Measurements from ENCODE around the gene NFE2L3. TPM values are rescaled to one million over a fixed set of nuclear protein-coding genes. Genes with fewer than 3 reads are reported as not detected.

Gene NFE2L3
- total RNA-seq, 1 experiment from 2014 or later = 40.0 TPM

- H3K4me1 ChIP-seq (ENCODE audit: insufficient read depth, low read length) = peaks cover 74% of the 10 kb centered on the region
- H2AFZ ChIP-seq (ENCODE audit: low read length) = no peak overlapping the region
- DNase-seq = peak; percentile 93
- H3K36me3 ChIP-seq (ENCODE audit: low read depth, low read length) = no peaks in the 10 kb centered on the region
- peak overlapping the region; percentile 62; the same call in 1 of the 2 replicates for H3K4me3 ChIP-seq (ENCODE audit: low read length)
- intact Hi-C loops (cut with micrococcal nuclease) = loop anchor here (1.0 to 5.0 kb wide), 5 partner anchors 24 to 1011 kb away; partner anchors contain the start of gene HOXA9
- no peaks in the 10 kb centered on the region for H3K9me2 ChIP-seq (replicated peaks; ENCODE audit: low read length)
- H3K9me3 ChIP-seq (ENCODE audit: low read length) = no peaks in the 10 kb centered on the region
- peak overlapping the region; percentile 96 for H3K27ac ChIP-seq (ENCODE audit: low read length)
- peaks cover 5% of the 10 kb centered on the region for H3F3A ChIP-seq (ENCODE audit: low read length, unreplicated experiment)
- H3K4me2 ChIP-seq (ENCODE audit: low read length) = peak overlapping the region; percentile 96
- no peaks in the 10 kb centered on the region for H3K27me3 ChIP-seq (ENCODE audit: low read length)
- peak; percentile 48 for ATAC-seq
- H3K9ac ChIP-seq (ENCODE audit: low read length) = peak overlapping the region; percentile 80
- ChIA-PET POLR2A (ENCODE audit: unreplicated experiment) (interaction anchor here (0.5 to 1.0 kb wide), 6 partner anchors 24 to 1031 kb away, joined by 3 to 8 read pairs (median 4); partner anchors contain the start of gene CBX3), CTCF (interaction anchor here (0.7 to 1.5 kb wide), 2 partner anchors 66 to 1906 kb away, joined by 5 to 9 read pairs; no protein-coding TSS in a partner anchor)
- no TSS peak for BruUV-seq (replicated peaks)
- H3K79me2 ChIP-seq (ENCODE audit: low read length) = peaks cover 91% of the 10 kb centered on the region
- H4K20me1 ChIP-seq (ENCODE audit: low read length) = no peaks in the 10 kb centered on the region
- TF ChIP-seq EZH2 (IDR thresholded peaks at IDR 0.05; ENCODE audit: low read length, unreplicated experiment) (no peak), EZH2phosphoT487 (IDR thresholded peaks at IDR 0.05; ENCODE audit: borderline replicate concordance, low read length) (no peak)
- TF ChIP-seq, protein P1, sequence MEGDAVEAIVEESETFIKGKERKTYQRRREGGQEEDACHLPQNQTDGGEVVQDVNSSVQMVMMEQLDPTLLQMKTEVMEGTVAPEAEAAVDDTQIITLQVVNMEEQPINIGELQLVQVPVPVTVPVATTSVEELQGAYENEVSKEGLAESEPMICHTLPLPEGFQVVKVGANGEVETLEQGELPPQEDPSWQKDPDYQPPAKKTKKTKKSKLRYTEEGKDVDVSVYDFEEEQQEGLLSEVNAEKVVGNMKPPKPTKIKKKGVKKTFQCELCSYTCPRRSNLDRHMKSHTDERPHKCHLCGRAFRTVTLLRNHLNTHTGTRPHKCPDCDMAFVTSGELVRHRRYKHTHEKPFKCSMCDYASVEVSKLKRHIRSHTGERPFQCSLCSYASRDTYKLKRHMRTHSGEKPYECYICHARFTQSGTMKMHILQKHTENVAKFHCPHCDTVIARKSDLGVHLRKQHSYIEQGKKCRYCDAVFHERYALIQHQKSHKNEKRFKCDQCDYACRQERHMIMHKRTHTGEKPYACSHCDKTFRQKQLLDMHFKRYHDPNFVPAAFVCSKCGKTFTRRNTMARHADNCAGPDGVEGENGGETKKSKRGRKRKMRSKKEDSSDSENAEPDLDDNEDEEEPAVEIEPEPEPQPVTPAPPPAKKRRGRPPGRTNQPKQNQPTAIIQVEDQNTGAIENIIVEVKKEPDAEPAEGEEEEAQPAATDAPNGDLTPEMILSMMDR (conservative IDR thresholded peaks at IDR 0.05; ENCODE audit: low read depth, low read length) = no peak
Observed at GRCh38 chr7:26156451-26157420, 4.7 kb downstream of the NFE2L3 start.

GRCh38 chr7:26157520-26158105 is 5.6 kb downstream of the NFE2L3 start:
- Histone ChIP-seq H3K9me3 (ENCODE audit: low read length) (no peaks in the 10 kb centered on the region), H3K4me3 (ENCODE audit: low read length) (peak overlapping the region; percentile 62; the same call in 1 of the 2 replicates), H3K9me2 (replicated peaks; ENCODE audit: low read length) (no peaks in the 10 kb centered on the region), H3K27ac (ENCODE audit: low read length) (peak overlapping the region; percentile 96), H3K4me1 (ENCODE audit: insufficient read depth, low read length) (peaks cover 72% of the 10 kb centered on the region), H3K4me2 (ENCODE audit: low read length) (peak overlapping the region; percentile 96), H4K20me1 (ENCODE audit: low read length) (no peaks in the 10 kb centered on the region), H3K79me2 (ENCODE audit: low read length) (peaks cover 96% of the 10 kb centered on the region), H3F3A (ENCODE audit: low read length, unreplicated experiment) (peaks cover 5% of the 10 kb centered on the region), H2AFZ (ENCODE audit: low read length) (no peak overlapping the region), H3K27me3 (ENCODE audit: low read length) (no peaks in the 10 kb centered on the region), H3K36me3 (ENCODE audit: low read depth, low read length) (no peaks in the 10 kb centered on the region), H3K9ac (ENCODE audit: low read length) (peak overlapping the region; percentile 78)
- TF ChIP-seq EZH2phosphoT487 (IDR thresholded peaks at IDR 0.05; ENCODE audit: borderline replicate concordance, low read length) (no peak), EZH2 (IDR thresholded peaks at IDR 0.05; ENCODE audit: low read length, unreplicated experiment) (no peak)
- TF ChIP-seq, protein P1 (conservative IDR thresholded peaks at IDR 0.05; ENCODE audit: low read depth, low read length) = no peak
- CTCF ChIA-PET = interaction anchor here (0.6 to 1.5 kb wide), 3 partner anchors 67 to 1905 kb away, joined by 4 to 9 read pairs (median 5); no protein-coding TSS in a partner anchor
- intact Hi-C loops (cut with micrococcal nuclease) = loop anchor here (2.0 to 5.0 kb wide), 4 partner anchors 23 to 1010 kb away; partner anchors contain the start of gene HOXA9
- peak; percentile 11 for ATAC-seq
- POLR2A ChIA-PET (ENCODE audit: unreplicated experiment) = no interaction called here
- peak; percentile 74 for DNase-seq
- TSS peak; percentile 0 for BruUV-seq (replicated peaks)
